Measurements from ENCODE around the gene ZNF304. TPM values are rescaled to one million over a fixed set of nuclear protein-coding genes. Genes with fewer than 3 reads are reported as not detected.

Gene ZNF304
- total RNA-seq, 1 experiment from 2014 or later: 11.0 TPM

GRCh38 chr19:57320180-57321084 lies 30.6 kb upstream of the ZNF304 start, which contains the start of gene ZNF543:
Gene ZNF543, plus strand, starts transcription at chr19:57320472. Its CDS starts 382 bp downstream, at chr19:57320854.
- Histone ChIP-seq H3K27ac (ENCODE audit: low read depth, low read length, poor library complexity, severe bottlenecking) (peak within 1 kb of the TSS; percentile 88), H3K4me1 (ENCODE audit: insufficient read depth, low read length, poor library complexity, severe bottlenecking) (no peaks in the 10 kb centered on the region), H3K9me3 (ENCODE audit: low read depth, low read length, poor library complexity, severe bottlenecking) (no peaks in the 10 kb centered on the region), H3K4me3 (ENCODE audit: low read depth, low read length, poor library complexity, severe bottlenecking) (peak within 1 kb of the TSS; percentile 93), H3K36me3 (ENCODE audit: insufficient read depth, low read length, poor library complexity, severe bottlenecking) (peaks cover 17% of the 10 kb centered on the region), H3K27me3 (replicated peaks; ENCODE audit: insufficient read depth, low read depth, low read length, poor library complexity) (peaks cover 30% of the 10 kb centered on the region)
- no TSS peak for BruUV-seq (replicated peaks)
- POLR2A ChIA-PET (ENCODE audit: low non-redundant PET): no interaction called here
- TF ChIP-seq CTCF (conservative IDR thresholded peaks at IDR 0.05; ENCODE audit: low read depth, low read length) (no peak), EZH2 (IDR thresholded peaks at IDR 0.05; ENCODE audit: borderline replicate concordance, low read depth, low read length, poor library complexity, severe bottlenecking) (no peak)
- CTCF ChIA-PET: no interaction called here
- intact Hi-C loops (cut with micrococcal nuclease; ENCODE audit: unreplicated experiment): no loop called here
- DNase-seq (ENCODE audit: low spot score): peak; percentile 98

DNA sequence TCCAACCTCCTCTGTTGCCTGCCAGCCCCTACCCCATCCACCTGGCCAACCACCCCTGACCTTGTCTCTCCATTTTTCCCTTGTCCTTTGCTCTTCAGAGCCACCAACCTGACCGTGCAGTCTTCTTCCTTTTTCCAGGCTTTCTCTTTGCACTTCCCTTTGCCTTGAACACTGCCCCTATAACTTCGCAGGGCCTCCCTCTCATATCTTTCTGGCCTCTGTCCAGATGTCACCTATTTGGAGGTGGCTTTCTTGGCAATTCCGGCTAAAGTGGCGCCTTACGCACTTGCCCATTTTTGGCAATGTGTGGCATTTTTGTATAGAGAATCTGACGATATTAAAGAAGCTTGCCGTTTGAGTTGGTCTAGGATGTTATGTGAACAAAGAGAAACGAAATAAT lies 30.0 kb upstream of the ZNF304 start:
- ChIA-PET POLR2A (ENCODE audit: low non-redundant PET) (no interaction called here), CTCF (no interaction called here)
- intact Hi-C loops (cut with micrococcal nuclease; ENCODE audit: unreplicated experiment): no loop called here
- no TSS peak for BruUV-seq (replicated peaks)
- TF ChIP-seq EZH2 (IDR thresholded peaks at IDR 0.05; ENCODE audit: borderline replicate concordance, low read depth, low read length, poor library complexity, severe bottlenecking) (no peak), CTCF (conservative IDR thresholded peaks at IDR 0.05; ENCODE audit: low read depth, low read length) (no peak)
- Histone ChIP-seq H3K27ac (ENCODE audit: low read depth, low read length, poor library complexity, severe bottlenecking) (peak overlapping the region; percentile 88), H3K4me3 (ENCODE audit: low read depth, low read length, poor library complexity, severe bottlenecking) (peak overlapping the region; percentile 93), H3K27me3 (replicated peaks; ENCODE audit: insufficient read depth, low read depth, low read length, poor library complexity) (peaks cover 23% of the 10 kb centered on the region), H3K9me3 (ENCODE audit: low read depth, low read length, poor library complexity, severe bottlenecking) (no peaks in the 10 kb centered on the region), H3K36me3 (ENCODE audit: insufficient read depth, low read length, poor library complexity, severe bottlenecking) (peaks cover 22% of the 10 kb centered on the region), H3K4me1 (ENCODE audit: insufficient read depth, low read length, poor library complexity, severe bottlenecking) (no peaks in the 10 kb centered on the region)
- no peak for DNase-seq (ENCODE audit: low spot score)

- no peak overlapping the region for H3K27ac ChIP-seq (ENCODE audit: low read depth, low read length, poor library complexity, severe bottlenecking)
- no peak for DNase-seq (ENCODE audit: low spot score)
- no peaks in the 10 kb centered on the region for H3K4me1 ChIP-seq (ENCODE audit: insufficient read depth, low read length, poor library complexity, severe bottlenecking)
- ChIA-PET CTCF (no interaction called here), POLR2A (ENCODE audit: low non-redundant PET) (no interaction called here)
- TF ChIP-seq CTCF (conservative IDR thresholded peaks at IDR 0.05; ENCODE audit: low read depth, low read length) (no peak), EZH2 (IDR thresholded peaks at IDR 0.05; ENCODE audit: borderline replicate concordance, low read depth, low read length, poor library complexity, severe bottlenecking) (no peak)
- BruUV-seq (replicated peaks): no TSS peak
- intact Hi-C loops (cut with micrococcal nuclease; ENCODE audit: unreplicated experiment): no loop called here
- peak overlapping the region; percentile 93 for H3K4me3 ChIP-seq (ENCODE audit: low read depth, low read length, poor library complexity, severe bottlenecking)
- no peaks in the 10 kb centered on the region for H3K9me3 ChIP-seq (ENCODE audit: low read depth, low read length, poor library complexity, severe bottlenecking)
- peaks cover 25% of the 10 kb centered on the region for H3K36me3 ChIP-seq (ENCODE audit: insufficient read depth, low read length, poor library complexity, severe bottlenecking)
- H3K27me3 ChIP-seq (replicated peaks; ENCODE audit: insufficient read depth, low read depth, low read length, poor library complexity): peaks cover 17% of the 10 kb centered on the region
Measured at GRCh38 chr19:57321751-57322150, 29.3 kb upstream of the ZNF304 start.

Measured in A673 (cell line).